OCI-LY1 (cell line): Measurements from ENCODE around the gene RASAL3.

Experiments
- CTCF ChIP-seq: fragments of 200-600 bp; sonication (generic), shearing (Covaris generic); IDR thresholded peaks from 2 replicates; pipeline ENCODE4 v1.5.1; 2017; ENCODE audit warnings: mild to moderate bottlenecking, antibody characterized with exemption, low read length, moderate library complexity, mixed read lengths
- EZH2 ChIP-seq: fragments of 200-600 bp; sonication (generic), shearing (Covaris generic); IDR thresholded peaks from 2 replicates; pipeline ENCODE4 v1.8.0; 2017; ENCODE audit warnings: borderline replicate concordance, mixed run types, mild to moderate bottlenecking, antibody characterized with exemption, low read length, moderate library complexity, mixed read lengths

GRCh38 chr19:15442142-15442920, 22.0 kb downstream of the RASAL3 start:
- TF ChIP-seq CTCF: no peak
- TF ChIP-seq EZH2: no peak
